GM18867 (cell line): ENCODE results near the gene KIAA1671.

Experiments used
- ATAC-seq: cut with Tn5 transposase; IDR thresholded peaks from one replicate; pipeline ENCODE4 v1.9.1; 2021; ENCODE audit warnings: mild to moderate bottlenecking, moderate library complexity; ENCODE audit not compliant: unreplicated experiment

Gene KIAA1671

GRCh38 chr22:25134451-25134850, 181.9 kb downstream of the KIAA1671 start:
- no peak for ATAC-seq

- ATAC-seq = no peak
Observed at GRCh38 chr22:25136953-25137576, 184.5 kb downstream of the KIAA1671 start.

GRCh38 chr22:25137577-25138525, 185.3 kb downstream of the KIAA1671 start:
- no peak for ATAC-seq

GRCh38 chr22:25139062-25139461, 186.5 kb downstream of the KIAA1671 start:
- no peak for ATAC-seq

GRCh38 chr22:25142102-25142501, 189.6 kb downstream of the KIAA1671 start:
- ATAC-seq = no peak

GRCh38 chr22:25143156-25144076, 190.9 kb downstream of the KIAA1671 start:
- no peak for ATAC-seq

- ATAC-seq = no peak
Observed at GRCh38 chr22:25144522-25144921, 192.0 kb downstream of the KIAA1671 start.

- ATAC-seq = no peak
Observed at GRCh38 chr22:25146307-25146706, 193.8 kb downstream of the KIAA1671 start.

- no peak for ATAC-seq
Observed at GRCh38 chr22:25146906-25147641, 194.6 kb downstream of the KIAA1671 start.

GRCh38 chr22:25147642-25147928, 195.1 kb downstream of the KIAA1671 start:
- no peak for ATAC-seq

- no peak for ATAC-seq
Observed at GRCh38 chr22:25148149-25148691, 195.7 kb downstream of the KIAA1671 start.

GRCh38 chr22:25149014-25149413, 196.5 kb downstream of the KIAA1671 start:
- ATAC-seq = no peak

GRCh38 chr22:25153961-25154666, 201.6 kb downstream of the KIAA1671 start:
- no peak for ATAC-seq

GRCh38 chr22:25154667-25154999, 202.1 kb downstream of the KIAA1671 start:
- ATAC-seq = no peak

GRCh38 chr22:25156736-25157135, 204.2 kb downstream of the KIAA1671 start:
- no peak for ATAC-seq

- ATAC-seq = no peak
Observed at GRCh38 chr22:25159028-25159427, 206.5 kb downstream of the KIAA1671 start.

GRCh38 chr22:25160120-25160996, 207.8 kb downstream of the KIAA1671 start:
- ATAC-seq = no peak

GRCh38 chr22:25161017-25161915, 208.8 kb downstream of the KIAA1671 start:
- no peak for ATAC-seq
